Glomerular visceral epithelial cell (primary cell): ENCODE results near the gene ZBTB40.

ENCODE experiments used
- DNase-seq: peaks from one replicate; pipeline ENCODE4 v3.0.0-alpha.2; 2016; ENCODE audit errors: extremely low spot score

Gene ZBTB40, protein sequence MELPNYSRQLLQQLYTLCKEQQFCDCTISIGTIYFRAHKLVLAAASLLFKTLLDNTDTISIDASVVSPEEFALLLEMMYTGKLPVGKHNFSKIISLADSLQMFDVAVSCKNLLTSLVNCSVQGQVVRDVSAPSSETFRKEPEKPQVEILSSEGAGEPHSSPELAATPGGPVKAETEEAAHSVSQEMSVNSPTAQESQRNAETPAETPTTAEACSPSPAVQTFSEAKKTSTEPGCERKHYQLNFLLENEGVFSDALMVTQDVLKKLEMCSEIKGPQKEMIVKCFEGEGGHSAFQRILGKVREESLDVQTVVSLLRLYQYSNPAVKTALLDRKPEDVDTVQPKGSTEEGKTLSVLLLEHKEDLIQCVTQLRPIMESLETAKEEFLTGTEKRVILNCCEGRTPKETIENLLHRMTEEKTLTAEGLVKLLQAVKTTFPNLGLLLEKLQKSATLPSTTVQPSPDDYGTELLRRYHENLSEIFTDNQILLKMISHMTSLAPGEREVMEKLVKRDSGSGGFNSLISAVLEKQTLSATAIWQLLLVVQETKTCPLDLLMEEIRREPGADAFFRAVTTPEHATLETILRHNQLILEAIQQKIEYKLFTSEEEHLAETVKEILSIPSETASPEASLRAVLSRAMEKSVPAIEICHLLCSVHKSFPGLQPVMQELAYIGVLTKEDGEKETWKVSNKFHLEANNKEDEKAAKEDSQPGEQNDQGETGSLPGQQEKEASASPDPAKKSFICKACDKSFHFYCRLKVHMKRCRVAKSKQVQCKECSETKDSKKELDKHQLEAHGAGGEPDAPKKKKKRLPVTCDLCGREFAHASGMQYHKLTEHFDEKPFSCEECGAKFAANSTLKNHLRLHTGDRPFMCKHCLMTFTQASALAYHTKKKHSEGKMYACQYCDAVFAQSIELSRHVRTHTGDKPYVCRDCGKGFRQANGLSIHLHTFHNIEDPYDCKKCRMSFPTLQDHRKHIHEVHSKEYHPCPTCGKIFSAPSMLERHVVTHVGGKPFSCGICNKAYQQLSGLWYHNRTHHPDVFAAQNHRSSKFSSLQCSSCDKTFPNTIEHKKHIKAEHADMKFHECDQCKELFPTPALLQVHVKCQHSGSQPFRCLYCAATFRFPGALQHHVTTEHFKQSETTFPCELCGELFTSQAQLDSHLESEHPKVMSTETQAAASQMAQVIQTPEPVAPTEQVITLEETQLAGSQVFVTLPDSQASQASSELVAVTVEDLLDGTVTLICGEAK

GRCh38 chr1:22451702-22452480, at the start of gene ZBTB40:
ZBTB40 (plus strand) TSS chr1:22451851; CDS start chr1:22489949, 38,098 bp downstream.
- peak; percentile 93 for DNase-seq

GRCh38 chr1:22402356-22403053, 49.1 kb upstream of the ZBTB40 start:
- DNase-seq: no peak

DNA sequence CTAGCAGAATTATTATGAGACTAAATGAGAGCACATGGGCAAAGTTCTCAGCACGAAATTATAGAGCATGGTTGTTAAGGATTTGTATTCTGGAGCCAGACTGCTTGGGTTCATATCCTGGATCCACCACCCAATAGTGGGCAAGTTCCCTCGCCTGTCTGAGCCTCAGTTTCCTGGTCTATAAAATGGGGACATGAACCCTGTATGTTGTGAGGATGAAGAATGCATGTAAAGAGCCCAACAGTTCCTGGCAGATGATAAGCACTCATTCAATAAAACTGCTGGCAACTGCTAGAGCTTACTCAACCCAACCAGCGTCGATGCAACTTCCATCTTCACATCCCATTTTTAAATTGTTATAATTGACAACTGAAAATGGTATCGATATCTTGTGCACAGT, 47.2 kb upstream of the ZBTB40 start:
- DNase-seq: no peak

DNA sequence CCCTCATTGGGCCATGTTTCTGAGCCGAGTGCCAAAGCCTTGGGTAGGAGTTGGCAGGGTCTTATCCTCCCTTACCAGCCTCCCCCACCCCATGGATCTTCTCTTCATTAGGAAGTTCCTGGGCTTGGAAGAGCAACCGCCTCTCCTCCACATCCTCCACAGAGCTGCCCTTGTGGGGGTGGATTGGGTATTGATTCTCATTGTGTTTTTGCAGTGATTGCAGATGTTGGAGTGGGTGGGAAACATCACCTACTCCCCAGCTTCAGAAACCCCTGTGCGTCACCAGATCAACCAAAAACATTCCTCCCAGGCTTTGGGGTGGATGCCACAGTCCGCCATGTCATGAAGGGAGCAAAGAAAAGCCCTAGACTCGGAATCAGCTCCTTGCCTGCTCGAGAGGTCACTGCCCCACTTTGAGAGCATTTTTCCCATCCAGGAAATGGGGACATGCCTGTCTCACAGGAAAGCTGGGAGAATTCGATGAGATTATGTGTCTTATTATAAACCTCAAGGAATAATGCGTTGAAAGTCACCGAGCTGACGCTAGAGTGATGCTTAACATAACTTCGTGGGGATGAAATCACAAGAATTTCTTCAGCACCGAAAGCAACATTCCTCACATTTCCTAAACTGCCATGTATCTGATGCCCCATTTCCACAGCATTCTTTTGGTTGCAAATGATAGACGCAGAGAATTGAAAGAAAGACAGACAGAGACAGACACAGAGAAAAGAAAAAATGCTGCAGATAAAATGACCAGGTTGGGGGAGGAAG, 44.7 kb upstream of the ZBTB40 start:
- DNase-seq: no peak

- no peak for DNase-seq
Observed at GRCh38 chr1:22408230-22408629, 43.4 kb upstream of the ZBTB40 start.

DNA sequence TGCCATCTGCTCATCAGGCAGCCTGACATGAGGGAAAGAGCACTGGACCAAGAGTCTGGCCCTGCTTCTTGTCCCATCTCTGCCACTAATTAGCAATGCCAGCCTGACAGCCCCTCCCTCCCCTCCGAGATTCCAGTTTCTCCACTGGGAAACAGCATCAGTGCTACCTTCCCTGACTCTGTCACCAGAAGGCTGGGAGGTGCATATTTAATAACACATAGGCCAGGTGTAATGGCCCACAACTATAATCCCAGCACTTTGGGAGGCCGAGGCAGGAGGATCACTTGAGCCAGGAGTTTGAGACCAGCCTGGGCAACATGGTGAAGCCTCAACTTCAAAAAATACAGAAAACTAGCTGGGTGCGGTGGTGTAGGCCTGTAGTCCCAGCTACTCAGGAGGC, 41.2 kb upstream of the ZBTB40 start:
- no peak for DNase-seq

DNA sequence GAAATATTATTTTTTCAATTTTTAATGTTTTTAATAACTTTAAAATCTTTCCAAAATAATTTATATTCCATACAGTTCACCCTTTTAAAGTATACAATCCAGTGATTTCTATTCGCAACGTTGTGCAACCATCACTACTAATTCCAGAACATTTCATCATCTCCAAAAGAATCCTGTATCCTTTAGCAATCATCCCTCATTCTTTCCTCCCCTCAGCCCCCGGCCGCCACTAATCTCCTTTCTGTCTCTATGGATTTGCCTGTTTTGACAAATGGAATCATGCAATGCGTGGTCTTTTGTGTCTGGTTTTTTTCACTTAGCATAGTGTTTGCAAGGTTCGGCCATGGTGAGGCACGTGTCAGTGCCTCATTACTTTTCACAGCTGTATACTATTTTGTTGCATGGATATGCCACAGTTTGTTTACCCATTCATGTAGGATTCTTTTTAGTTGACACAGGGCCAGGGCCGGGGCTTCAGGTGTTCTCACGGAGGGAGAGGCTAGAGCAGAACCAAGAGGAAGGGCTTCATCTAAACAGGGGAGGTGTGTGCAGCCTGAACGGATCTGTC, 40.6 kb upstream of the ZBTB40 start:
- no peak for DNase-seq

- DNase-seq: no peak
Observed at GRCh38 chr1:22411589-22411988, 40.1 kb upstream of the ZBTB40 start.

- DNase-seq: no peak
Observed at GRCh38 chr1:22412932-22413727, 38.5 kb upstream of the ZBTB40 start.

- DNase-seq: no peak
Observed at GRCh38 chr1:22413799-22414198, 37.9 kb upstream of the ZBTB40 start.

DNA sequence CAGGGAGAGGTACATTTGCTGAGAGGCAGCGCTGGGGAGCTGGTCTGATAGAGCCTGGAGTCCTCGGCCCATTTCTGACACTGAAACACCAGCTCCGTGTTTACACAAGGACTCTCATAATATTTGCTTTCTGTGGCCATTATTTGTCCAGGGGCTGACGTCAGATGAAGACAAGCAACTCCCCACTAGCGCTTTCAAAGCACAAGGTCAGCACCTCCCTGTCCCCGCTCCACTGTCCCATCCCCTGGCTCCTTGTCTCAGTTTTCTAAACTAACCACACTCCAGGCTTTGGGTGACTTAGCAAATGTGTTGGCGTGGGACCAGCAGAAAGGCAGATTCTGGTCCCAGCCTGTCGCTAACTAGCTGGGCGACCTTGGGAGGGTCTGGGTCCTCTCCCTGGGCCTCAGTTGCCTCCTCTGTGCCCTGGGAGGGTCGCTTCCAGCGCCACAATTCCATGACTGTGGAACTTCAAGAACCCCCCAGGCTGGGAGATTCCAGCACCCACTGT, 37.4 kb upstream of the ZBTB40 start:
- DNase-seq: no peak

DNA sequence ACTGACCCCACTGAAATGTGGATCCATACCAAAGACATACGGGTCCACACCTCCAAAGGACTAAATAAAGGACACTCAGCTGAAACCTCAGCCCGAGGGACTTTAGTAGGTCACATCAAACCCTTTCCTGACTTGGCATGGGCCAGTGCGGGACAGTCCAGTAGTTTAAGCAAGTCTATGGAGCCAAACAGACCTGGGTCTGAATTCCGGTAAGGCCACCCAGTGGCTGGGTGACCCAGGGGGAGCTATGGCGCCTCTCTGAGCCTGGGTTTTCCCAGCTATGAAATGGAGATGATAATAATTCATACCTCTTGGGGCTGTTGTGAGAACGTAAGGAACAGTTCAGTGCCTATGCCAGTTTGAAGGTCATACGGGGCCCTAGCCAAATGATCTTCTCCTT, 36.2 kb upstream of the ZBTB40 start:
- DNase-seq: no peak

- peak; percentile 74 for DNase-seq
Observed at GRCh38 chr1:22416555-22417454, 34.8 kb upstream of the ZBTB40 start.

GRCh38 chr1:22417466-22417865, 34.2 kb upstream of the ZBTB40 start:
- no peak for DNase-seq

DNA sequence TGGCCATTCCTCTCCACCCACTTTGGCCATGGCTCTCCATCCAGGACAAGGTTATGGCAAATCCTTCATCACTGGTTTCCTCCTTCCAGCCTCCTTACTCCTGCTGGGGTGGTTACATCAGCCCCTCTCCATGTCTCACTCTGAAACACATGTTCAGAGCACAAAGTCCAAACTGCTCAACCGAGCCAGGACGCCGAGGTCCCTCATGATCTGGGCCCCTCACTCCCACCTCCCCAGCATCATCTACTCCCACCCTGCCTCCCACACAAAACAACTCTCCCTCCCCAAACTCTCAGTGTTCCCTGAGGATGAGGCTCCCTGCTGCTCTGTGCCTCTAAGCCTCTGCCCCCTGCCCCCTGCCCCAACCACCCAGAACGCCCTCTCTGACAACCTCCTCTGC, 33.3 kb upstream of the ZBTB40 start:
- DNase-seq: no peak

DNA sequence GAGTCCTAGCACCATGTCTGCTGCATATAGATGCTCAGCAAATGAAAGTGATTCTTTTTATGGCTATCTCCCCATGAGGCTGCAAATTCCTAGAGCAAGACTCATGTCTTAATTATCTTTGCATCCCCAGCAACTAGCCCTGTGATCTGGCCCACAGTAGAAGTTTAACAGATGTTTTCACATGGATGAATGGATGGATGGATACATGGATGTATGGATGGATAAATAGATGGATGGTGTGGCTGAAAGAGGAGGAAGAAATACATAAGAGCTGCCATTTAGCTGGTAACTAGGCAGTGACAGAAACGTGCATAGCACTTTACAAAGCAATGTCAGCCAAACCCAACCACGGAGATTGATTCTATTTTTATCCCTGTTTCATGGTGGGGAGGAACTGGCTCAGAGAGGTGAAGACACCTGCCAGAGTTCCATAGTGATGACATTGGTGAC, 32.7 kb upstream of the ZBTB40 start:
- DNase-seq: peak; percentile 79

DNA sequence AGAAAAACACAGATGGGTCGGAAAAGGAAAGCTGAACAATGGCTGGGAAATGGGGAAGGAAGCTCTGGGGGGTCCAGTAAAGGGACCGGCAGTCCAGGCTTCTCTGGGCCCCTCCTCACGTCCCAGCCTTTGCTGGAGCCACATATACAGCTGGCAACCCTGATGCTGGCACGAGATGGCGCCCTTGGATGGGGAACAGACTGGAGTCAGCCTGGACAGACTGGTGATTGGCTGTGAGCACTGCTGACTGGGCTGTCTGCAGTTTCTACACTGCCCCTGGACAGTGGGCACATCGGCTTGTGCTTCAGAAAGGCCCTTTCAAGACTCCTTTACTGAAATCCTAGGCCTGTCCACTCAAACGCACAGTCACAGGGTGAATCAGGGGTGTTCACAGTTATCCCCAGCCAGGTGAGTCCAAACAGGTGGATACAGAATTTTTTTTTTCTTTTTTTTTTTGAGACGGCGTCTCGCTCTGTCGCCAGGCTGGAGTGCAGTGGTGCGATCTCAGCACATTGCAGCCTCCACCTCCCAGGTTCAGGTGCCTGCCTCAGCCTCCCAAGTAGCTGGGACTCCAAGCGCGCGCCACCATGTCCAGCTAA, 31.1 kb upstream of the ZBTB40 start:
- peak; percentile 74 for DNase-seq
